Stimulated activated naive CD4-positive, alpha-beta T cell treated with Interleukin-2 at 50 U/mL for 16 hours (primary cell): ENCODE data around the gene JSRP1.

Source experiments
- DNase-seq: peaks from one replicate; lab custom pipeline; 2025; lab: John Stamatoyannopoulos, UW

JSRP1 gene, protein sequence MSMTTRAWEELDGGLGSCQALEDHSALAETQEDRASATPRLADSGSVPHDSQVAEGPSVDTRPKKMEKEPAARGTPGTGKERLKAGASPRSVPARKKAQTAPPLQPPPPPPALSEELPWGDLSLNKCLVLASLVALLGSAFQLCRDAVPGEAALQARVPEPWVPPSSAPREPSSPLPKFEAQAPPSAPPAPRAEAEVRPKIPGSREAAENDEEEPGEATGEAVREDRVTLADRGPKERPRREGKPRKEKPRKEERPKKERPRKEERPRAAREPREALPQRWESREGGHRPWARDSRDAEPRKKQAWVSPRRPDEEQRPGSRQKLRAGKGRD

GRCh38 chr19:2255982-2256685, at the start of gene JSRP1:
JSRP1 (minus strand) TSS chr19:2256417; CDS start chr19:2255314, 1,103 bp downstream.
- no peak for DNase-seq

GRCh38 chr19:2305452-2306280, 49.4 kb upstream of the JSRP1 start:
- no peak for DNase-seq

- no peak for DNase-seq
Observed at GRCh38 chr19:2303211-2303798, 47.1 kb upstream of the JSRP1 start.

GRCh38 chr19:2302319-2303210, 46.3 kb upstream of the JSRP1 start:
- no peak for DNase-seq

- no peak for DNase-seq
Observed at GRCh38 chr19:2300533-2300932, 44.3 kb upstream of the JSRP1 start.

GRCh38 chr19:2296141-2296540, 39.9 kb upstream of the JSRP1 start:
- no peak for DNase-seq

GRCh38 chr19:2294687-2295335, 38.6 kb upstream of the JSRP1 start:
- no peak for DNase-seq

DNA sequence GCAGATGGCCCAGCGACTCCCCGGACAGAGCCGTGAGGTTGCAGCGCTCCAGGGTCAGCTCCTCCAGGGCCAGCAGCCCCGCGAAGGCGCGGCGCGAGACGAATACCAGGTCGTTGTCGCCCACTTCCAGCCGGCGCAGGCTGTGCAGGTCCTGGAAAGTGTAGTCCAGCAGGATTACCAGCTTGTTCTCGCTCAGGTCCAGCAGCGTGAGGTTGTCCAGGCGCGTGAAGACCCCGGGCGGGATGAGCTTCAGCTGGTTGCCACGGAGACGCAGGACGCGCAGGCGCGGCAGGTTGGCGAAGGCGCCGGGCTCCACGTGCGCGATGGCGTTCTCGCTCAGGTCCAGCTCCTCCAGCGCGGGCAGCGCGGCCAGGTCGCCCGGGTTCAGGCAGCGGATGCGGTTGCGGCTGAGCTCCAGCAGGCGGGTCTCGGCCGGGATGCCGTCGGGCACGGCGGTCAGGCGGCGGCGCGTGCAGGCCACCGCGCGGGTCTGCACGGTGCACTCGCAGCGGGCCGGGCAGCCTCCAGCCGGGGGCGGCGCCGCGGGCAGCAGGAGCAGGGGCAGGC, 35.1 kb upstream of the JSRP1 start:
- no peak for DNase-seq

GRCh38 chr19:2290441-2291184, 34.4 kb upstream of the JSRP1 start:
- DNase-seq = no peak

GRCh38 chr19:2289714-2290435, 33.7 kb upstream of the JSRP1 start:
- DNase-seq = peak; percentile 25

DNA sequence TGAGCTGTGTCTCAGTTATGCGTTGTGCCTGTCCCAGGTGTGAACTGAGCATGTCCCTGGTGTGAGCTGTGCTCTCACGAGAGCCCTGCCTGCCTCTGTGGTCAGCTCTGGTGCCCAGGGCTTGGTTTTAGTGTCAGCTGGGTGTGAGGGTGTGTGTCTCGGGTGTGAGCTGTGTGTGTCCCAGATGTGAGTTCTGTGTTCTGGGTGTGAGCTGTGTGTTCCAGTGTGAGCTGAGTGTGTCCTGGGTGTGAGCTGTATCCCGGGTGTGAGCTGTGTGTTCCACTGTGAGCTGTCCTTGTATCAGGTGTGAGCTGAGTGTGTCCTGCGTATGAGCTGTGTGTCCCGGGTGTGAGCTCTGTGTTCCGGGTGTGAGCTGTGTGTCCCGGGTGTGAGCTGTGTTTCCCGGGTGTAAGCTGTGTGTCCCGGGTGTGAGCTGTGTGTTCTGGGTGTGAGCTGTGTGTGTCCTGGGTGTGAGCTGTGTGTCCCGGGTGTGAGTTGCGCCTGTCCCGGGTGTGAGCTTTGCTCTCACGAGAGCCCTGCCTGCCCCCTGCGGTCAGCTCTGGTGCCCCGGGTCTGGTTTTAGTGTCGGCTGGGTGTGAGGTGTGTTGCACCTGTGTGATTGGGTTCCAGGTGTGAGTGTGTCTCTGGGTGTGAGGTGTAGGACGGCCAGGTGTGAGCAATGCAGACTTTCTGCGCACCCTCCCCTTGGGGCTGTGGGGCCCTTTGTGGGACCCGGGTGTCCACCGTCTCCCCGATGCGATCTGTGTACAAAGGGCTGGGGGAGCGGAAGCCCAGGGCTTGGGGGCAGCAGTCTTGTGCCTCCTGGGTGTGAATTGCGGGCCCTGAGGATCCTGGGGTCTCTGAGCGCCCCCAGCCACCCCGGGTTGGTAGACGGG, 32.8 kb upstream of the JSRP1 start:
- no peak for DNase-seq

GRCh38 chr19:2288338-2288817, 32.2 kb upstream of the JSRP1 start:
- no peak for DNase-seq

GRCh38 chr19:2287585-2288337, 31.5 kb upstream of the JSRP1 start:
- no peak for DNase-seq

DNA sequence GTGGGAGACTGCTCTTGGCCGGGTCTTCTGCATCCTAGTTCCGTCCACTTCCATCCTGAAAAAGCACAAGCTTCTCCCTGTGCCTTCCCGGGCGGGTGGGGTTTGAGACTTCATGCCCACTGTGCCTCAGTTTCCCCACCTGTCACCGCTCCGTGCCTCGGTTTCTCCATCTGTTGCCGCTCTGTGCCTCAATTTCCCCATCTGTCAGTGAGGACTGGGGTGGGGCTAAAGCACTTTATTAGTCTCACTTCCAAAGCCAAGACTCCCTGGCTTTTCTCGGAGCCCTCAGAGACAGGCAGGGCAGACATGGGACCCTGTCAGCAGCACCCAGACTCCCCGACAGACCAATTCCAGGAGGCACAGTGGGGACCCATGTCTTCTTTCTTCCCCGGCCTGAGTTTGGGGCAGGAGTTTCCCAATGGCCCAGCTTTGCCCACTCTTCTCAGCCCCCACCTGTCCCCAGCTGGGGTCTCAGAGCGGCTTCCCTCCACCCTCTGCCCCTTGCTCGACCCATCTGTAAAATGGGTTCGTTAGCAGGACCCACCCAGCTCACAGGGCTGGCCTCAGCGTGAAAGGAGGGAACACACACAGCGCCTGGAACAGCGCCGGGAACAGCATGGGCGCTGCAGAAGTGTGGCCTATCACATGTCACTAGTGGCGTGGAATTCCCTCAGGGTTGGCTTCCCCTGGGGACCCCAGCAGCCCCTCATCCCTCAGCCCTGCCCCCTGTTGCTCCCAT, 30.4 kb upstream of the JSRP1 start:
- DNase-seq = no peak

- no peak for DNase-seq
Observed at GRCh38 chr19:2283835-2284507, 27.8 kb upstream of the JSRP1 start.

GRCh38 chr19:2282862-2283237, 26.6 kb upstream of the JSRP1 start:
- DNase-seq = no peak
